Adipocyte (in vitro differentiated cells): Measurements from ENCODE around the gene TCF7L1.
"Not testable (repeated sequence)": the region's sequence is repeated elsewhere in the genome, so short reads cannot be mapped to it uniquely, and the experiment has no call there.

Experiments used
- DNase-seq: peaks from one replicate; pipeline ENCODE4 v3.0.0-alpha.2; 2015; ENCODE audit warnings: low read depth
- H3K27me3 ChIP-seq: replicated peaks from 2 replicates; pipeline ENCODE4 v1.7.0; 2013; ENCODE audit warnings: mild to moderate bottlenecking, low read length, moderate library complexity; ENCODE audit not compliant: control insufficient read depth, insufficient read depth
- H3K36me3 ChIP-seq: 2 replicates; pipeline ENCODE4 v1.7.0; 2013; ENCODE audit warnings: low read length, mild to moderate bottlenecking, moderate library complexity; ENCODE audit not compliant: control insufficient read depth, insufficient read depth, severe bottlenecking
- H3K4me1 ChIP-seq: 2 replicates; pipeline ENCODE4 v1.7.0; 2013; ENCODE audit warnings: mild to moderate bottlenecking, low read length, moderate library complexity; ENCODE audit not compliant: control insufficient read depth, insufficient read depth
- H3K4me3 ChIP-seq: 2 replicates; pipeline ENCODE4 v1.7.0; 2013; ENCODE audit warnings: mild to moderate bottlenecking, low read length, moderate library complexity
- H3K9ac ChIP-seq: 2 replicates; pipeline ENCODE4 v1.7.0; 2013; ENCODE audit warnings: mild to moderate bottlenecking, low read length, moderate library complexity
- H3K9me3 ChIP-seq: 2 replicates; pipeline ENCODE4 v1.7.0; 2013; ENCODE audit warnings: mild to moderate bottlenecking, low read length, moderate library complexity; ENCODE audit not compliant: control insufficient read depth

TCF7L1 gene

GRCh38 chr2:85111819-85112281, 21.3 kb upstream of the TCF7L1 start:
- peak; percentile 12 for DNase-seq
- no peaks in the 10 kb centered on the region for H3K27me3 ChIP-seq
- peaks cover 16% of the 10 kb centered on the region for H3K4me1 ChIP-seq

GRCh38 chr2:85112906-85113625, 20.1 kb upstream of the TCF7L1 start:
- peaks cover 16% of the 10 kb centered on the region for H3K4me1 ChIP-seq
- no peak overlapping the region for H3K4me3 ChIP-seq
- no peaks in the 10 kb centered on the region for H3K9me3 ChIP-seq
- H3K9ac ChIP-seq = no peak overlapping the region
- no peaks in the 10 kb centered on the region for H3K27me3 ChIP-seq
- no peaks in the 10 kb centered on the region for H3K36me3 ChIP-seq
- DNase-seq = no peak

More at GRCh38 chr2:85111819-85112281, 21.3 kb upstream of the TCF7L1 start:
- H3K9me3 ChIP-seq = no peaks in the 10 kb centered on the region
- H3K36me3 ChIP-seq = no peaks in the 10 kb centered on the region
- no peak overlapping the region for H3K9ac ChIP-seq
- no peak overlapping the region for H3K4me3 ChIP-seq

DNA sequence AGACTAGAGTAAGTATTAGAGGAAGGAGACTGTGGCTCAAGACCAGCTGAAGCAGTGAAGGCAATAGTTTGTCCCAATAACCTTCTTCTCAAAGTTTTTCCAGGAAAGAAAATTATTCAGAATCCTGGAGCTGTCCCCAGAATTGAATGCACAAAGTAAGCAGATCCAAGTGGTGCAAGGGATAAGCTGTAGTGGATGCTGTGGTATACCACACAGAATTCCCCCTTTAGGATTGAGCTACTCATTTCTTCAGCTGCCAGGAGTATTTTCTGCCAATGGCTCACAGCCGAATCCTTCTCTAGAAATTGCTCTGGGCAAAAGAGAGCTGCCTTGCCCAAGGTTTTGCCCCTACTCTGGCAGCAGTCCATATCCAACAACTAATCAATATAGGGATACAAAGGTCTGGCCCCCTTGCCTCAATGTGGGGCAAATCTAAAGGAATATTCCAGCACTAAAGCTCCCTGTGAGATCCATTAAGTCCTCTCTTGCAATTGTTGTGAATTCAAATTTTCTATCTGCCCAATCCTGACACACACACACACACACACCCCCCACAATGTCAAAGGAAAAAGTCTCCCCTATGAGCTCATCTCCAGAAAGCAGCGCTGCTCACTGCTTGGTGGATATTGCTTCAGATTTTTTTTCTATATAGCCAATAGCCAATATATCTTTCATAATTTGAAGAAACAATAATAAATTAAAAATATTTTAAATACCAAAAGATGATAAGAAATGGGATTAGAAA, 18.4 kb upstream of the TCF7L1 start:
- no peaks in the 10 kb centered on the region for H3K27me3 ChIP-seq
- peaks cover 16% of the 10 kb centered on the region for H3K4me1 ChIP-seq
- no peak overlapping the region for H3K4me3 ChIP-seq
- no peak for DNase-seq
- H3K36me3 ChIP-seq = no peaks in the 10 kb centered on the region
- no peaks in the 10 kb centered on the region for H3K9me3 ChIP-seq
- H3K9ac ChIP-seq = no peak overlapping the region

DNA sequence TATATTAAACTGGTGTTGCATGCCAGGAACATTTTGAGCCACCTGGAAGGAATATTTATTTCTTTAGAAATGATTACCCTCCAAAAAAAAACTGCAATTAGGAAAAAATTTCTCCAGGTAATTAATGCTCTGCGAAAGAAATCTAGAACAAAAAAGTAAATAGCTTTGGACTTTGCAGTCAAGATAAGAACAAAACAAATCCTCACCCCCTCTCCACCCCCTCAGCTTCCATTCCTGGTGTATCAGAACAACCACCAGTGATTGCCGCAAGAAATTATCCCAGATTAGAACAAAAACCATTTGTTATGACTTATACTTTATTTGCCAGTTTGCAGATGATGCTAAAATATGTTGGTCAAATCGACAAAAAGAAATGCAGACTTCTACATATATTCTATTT, 17.0 kb upstream of the TCF7L1 start:
- Histone ChIP-seq H3K4me1 (peaks cover 13% of the 10 kb centered on the region), H3K4me3 (no peak overlapping the region), H3K36me3 (no peaks in the 10 kb centered on the region), H3K9ac (no peak overlapping the region), H3K27me3 (no peaks in the 10 kb centered on the region), H3K9me3 (no peaks in the 10 kb centered on the region)
- no peak for DNase-seq

DNA sequence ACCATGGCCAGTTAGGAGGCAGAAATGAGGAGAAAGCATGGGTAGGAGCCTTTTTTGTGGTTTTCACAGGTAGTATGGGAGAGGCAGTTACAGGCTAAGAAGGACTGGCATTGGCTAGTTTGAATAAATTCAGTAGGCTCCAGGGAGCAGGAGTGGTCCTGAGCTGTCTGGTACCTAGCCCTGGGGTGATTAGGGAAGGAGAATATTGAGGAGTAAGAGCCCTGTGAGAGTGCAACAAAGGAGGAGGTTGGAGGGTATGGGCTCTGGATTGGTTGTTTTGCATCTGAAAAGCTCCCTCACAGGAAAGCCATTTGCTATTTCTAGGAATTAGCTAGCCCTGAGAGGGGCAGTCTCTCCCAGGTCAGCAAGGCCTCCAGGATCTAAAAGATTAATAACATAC, 13.3 kb upstream of the TCF7L1 start:
- DNase-seq = no peak
- Histone ChIP-seq H3K4me1 (no peaks in the 10 kb centered on the region), H3K36me3 (no peaks in the 10 kb centered on the region), H3K9ac (no peak overlapping the region), H3K27me3 (no peaks in the 10 kb centered on the region), H3K9me3 (no peaks in the 10 kb centered on the region), H3K4me3 (no peak overlapping the region)

- no peaks in the 10 kb centered on the region for H3K36me3 ChIP-seq
- no peak for DNase-seq
- H3K9me3 ChIP-seq = no peaks in the 10 kb centered on the region
- H3K4me1 ChIP-seq = no peaks in the 10 kb centered on the region
- no peaks in the 10 kb centered on the region for H3K27me3 ChIP-seq
- no peak overlapping the region for H3K4me3 ChIP-seq
- no peak overlapping the region for H3K9ac ChIP-seq
These were observed 12.8 kb upstream of the TCF7L1 start for GRCh38 chr2:85120363-85120762.

DNA sequence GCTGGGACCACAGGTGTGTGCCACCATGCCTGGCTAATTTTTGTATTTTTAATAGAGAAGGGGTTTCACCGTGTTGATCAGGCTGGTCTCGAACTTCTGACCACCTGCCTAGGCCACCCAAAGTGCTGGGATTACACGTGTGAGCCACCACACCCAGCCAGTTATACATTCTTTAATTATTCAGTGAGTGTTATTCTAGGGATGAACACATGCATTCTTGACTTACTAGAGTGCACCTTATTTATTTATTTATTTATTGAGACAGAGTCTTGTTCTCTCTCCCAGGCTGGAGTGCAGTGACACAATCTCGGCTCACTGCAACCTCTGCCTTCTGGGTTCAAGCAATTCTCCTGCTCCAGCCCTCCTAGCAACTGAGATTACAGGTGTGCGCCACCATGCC, 6.7 kb upstream of the TCF7L1 start:
- not testable (repeated sequence) for H3K9me3 ChIP-seq, H3K36me3 ChIP-seq, DNase-seq, H3K9ac ChIP-seq, H3K4me1 ChIP-seq, H3K27me3 ChIP-seq, H3K4me3 ChIP-seq

GRCh38 chr2:85129861-85130260, 3.3 kb upstream of the TCF7L1 start:
- Histone ChIP-seq H3K27me3 (no peaks in the 10 kb centered on the region), H3K9ac (no peak overlapping the region), H3K4me3 (no peak overlapping the region), H3K36me3 (no peaks in the 10 kb centered on the region), H3K4me1 (peaks cover 4% of the 10 kb centered on the region), H3K9me3 (no peaks in the 10 kb centered on the region)
- no peak for DNase-seq

DNA sequence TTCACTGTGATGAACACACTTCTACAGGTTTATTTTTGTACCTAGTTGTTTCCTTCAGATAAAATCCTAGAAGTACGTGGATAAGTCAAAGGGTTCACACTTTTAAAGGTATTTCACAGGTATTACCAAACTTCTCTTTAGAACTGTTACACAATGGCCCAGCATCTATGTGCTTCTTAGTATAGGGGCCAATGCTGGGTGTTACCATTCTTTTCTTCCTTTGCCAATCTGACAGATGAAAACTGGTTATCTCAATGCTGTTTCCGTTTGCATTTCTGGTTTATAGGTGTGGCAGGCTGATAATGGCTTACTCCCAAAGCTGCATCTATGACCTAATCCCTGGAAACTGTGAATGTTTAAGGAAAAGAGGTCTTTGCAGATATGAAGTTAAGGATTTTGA, 2.8 kb upstream of the TCF7L1 start:
- H3K4me3 ChIP-seq = no peak overlapping the region
- H3K4me1 ChIP-seq = peaks cover 10% of the 10 kb centered on the region
- no peaks in the 10 kb centered on the region for H3K27me3 ChIP-seq
- DNase-seq = no peak
- H3K36me3 ChIP-seq = no peaks in the 10 kb centered on the region
- H3K9me3 ChIP-seq = no peaks in the 10 kb centered on the region
- no peak overlapping the region for H3K9ac ChIP-seq

- Histone ChIP-seq H3K36me3 (no peaks in the 10 kb centered on the region), H3K4me1 (peaks cover 17% of the 10 kb centered on the region), H3K9ac (no peak overlapping the region), H3K9me3 (no peaks in the 10 kb centered on the region), H3K4me3 (no peak overlapping the region), H3K27me3 (no peaks in the 10 kb centered on the region)
- DNase-seq = no peak
These were observed 2.1 kb upstream of the TCF7L1 start for GRCh38 chr2:85131116-85131515.

DNA sequence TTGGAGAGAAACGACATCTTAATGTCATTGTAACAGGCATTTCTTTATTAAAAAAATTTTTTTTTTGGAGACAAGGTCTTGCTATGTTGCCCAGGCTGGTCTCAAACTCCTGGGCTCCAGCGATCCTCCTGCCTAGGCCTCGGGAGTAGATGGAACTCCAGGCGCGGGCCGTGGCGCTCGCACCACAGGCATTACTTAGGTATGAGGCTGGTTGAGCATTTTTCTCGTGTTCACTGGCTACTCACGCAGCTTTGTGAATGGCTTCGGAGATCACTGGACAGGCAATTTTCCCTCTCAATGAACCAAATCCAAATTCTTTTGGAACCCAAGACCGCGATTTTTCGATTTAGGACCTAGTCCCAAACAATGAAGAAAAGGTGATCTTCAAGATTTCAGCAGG, 795 bp upstream of the TCF7L1 start:
- H3K9me3 ChIP-seq = no peaks in the 10 kb centered on the region
- DNase-seq = peak; percentile 68
- no peaks in the 10 kb centered on the region for H3K27me3 ChIP-seq
- peaks cover 29% of the 10 kb centered on the region for H3K4me1 ChIP-seq
- H3K9ac ChIP-seq = peak overlapping the region; percentile 68
- H3K4me3 ChIP-seq = peak overlapping the region; percentile 84
- no peaks in the 10 kb centered on the region for H3K36me3 ChIP-seq
